Measurements from ENCODE around the gene ANAPC2.

DNA sequence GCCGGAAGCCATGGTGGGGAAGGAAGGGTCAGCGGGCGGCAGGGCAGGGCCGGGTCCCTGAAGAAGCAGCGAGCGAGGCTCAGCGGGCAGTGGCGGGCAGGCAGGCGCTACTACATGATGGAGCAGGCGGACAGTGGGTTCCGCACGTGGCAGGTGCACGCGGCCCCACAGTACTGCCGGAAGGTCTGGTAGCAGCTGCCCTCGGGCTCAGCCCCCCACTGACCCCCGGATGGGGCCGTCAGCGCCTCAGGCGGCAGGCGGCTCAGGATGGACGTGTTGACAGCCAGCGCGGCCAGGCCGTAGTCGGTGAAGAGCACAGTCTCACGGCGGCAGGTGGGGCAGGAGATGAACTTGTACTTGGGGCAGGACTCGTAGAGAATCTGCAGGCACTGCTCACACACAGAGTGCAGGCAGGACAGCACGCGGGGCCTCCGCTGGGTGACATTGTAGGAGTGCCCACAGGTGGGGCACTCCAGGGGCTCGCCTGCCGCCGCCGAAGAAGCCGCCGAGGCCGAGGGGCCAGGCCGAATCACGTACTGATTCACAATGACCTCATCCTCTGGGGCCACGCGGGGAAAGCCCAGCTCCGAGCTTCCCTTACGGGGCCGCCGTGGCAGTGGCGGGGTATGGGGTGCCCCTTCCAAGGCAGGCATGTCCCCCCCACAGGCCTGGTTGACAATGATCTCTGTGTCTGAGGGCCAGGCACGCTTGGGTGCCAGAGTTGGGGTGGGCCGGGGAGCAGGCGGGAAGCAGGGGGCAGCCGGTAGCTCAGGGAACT is 32.1 kb upstream of the ANAPC2 start:
- no peak for TF ChIP-seq CTCF (IDR thresholded peaks at IDR 0.05; ENCODE audit: borderline replicate concordance, extremely low read depth, low read length, poor library complexity, severe bottlenecking)
- no peak for TF ChIP-seq EZH2 (IDR thresholded peaks at IDR 0.05; ENCODE audit: borderline replicate concordance, low read depth, low read length, severe bottlenecking)

Measured in DND-41 (cell line).